Hepatocyte (in vitro differentiated cells): ENCODE data around the gene CGREF1. TPM values are rescaled to one million over a fixed set of nuclear protein-coding genes. Genes with fewer than 3 reads are reported as not detected.

ENCODE experiments used
- DNase-seq: peaks from one replicate; pipeline ENCODE4 v3.0.0-alpha.2; 2016; ENCODE audit warnings: low spot score
- H2AFZ ChIP-seq: fragments of 200-600 bp; sonication (generic); 2 replicates; pipeline ENCODE4 v1.6.0; 2016; ENCODE audit warnings: antibody characterized with exemption, mild to moderate bottlenecking
- H3K27ac ChIP-seq: fragments of 200-600 bp; sonication (generic); 2 replicates; pipeline ENCODE4 v1.5.1; 2016; ENCODE audit warnings: mild to moderate bottlenecking
- H3K27me3 ChIP-seq: fragments of 200-600 bp; sonication (generic); 2 replicates; pipeline ENCODE4 v1.6.1; 2016
- H3K36me3 ChIP-seq: fragments of 200-600 bp; sonication (generic); replicated peaks from 2 replicates; pipeline ENCODE4 v1.5.1; 2016; ENCODE audit warnings: low read depth; ENCODE audit not compliant: insufficient read depth
- H3K4me1 ChIP-seq: fragments of 200-600 bp; sonication (generic); 2 replicates; pipeline ENCODE4 v1.5.1; 2016; ENCODE audit warnings: mild to moderate bottlenecking, moderate library complexity; ENCODE audit not compliant: insufficient read depth
- H3K4me2 ChIP-seq: fragments of 200-600 bp; sonication (generic); 2 replicates; pipeline ENCODE4 v1.6.0; 2016
- H3K4me3 ChIP-seq: fragments of 200-600 bp; sonication (generic); 2 replicates; pipeline ENCODE4 v1.5.1; 2016; ENCODE audit warnings: mild to moderate bottlenecking
- H3K79me2 ChIP-seq: fragments of 200-600 bp; sonication (generic); 2 replicates; pipeline ENCODE4 v1.6.0; 2017; ENCODE audit warnings: mild to moderate bottlenecking
- H3K9me2 ChIP-seq: fragments of 200-600 bp; sonication (generic); replicated peaks from 2 replicates; pipeline ENCODE4 v1.6.0; 2017; ENCODE audit warnings: mild to moderate bottlenecking; ENCODE audit not compliant: insufficient read depth
- H3K9me3 ChIP-seq: fragments of 200-600 bp; sonication (generic); 2 replicates; pipeline ENCODE4 v1.5.1; 2016; ENCODE audit warnings: low read depth, mild to moderate bottlenecking
- H4K20me1 ChIP-seq: fragments of 200-600 bp; sonication (generic); 2 replicates; pipeline ENCODE4 v1.6.0; 2016; ENCODE audit warnings: mild to moderate bottlenecking; ENCODE audit not compliant: insufficient read depth, poor library complexity, severe bottlenecking
- EZH2 ChIP-seq: fragments of 200-600 bp; sonication (generic); IDR thresholded peaks from 2 replicates; pipeline ENCODE4 v1.6.1; 2016; ENCODE audit warnings: antibody characterized with exemption, mild to moderate bottlenecking, borderline replicate concordance
- EZH2phosphoT487 ChIP-seq: fragments of 200-600 bp; sonication (generic); IDR thresholded peaks from one replicate; pipeline ENCODE4 v1.6.1; 2018; ENCODE audit warnings: antibody characterized with exemption, mild to moderate bottlenecking, low read depth, moderate library complexity; ENCODE audit not compliant: unreplicated experiment, severe bottlenecking
- WGBS: methylation state at CpG from one replicate; pipeline ENCODE4 v1.1.6; 2016; ENCODE audit warnings: low lambda C conversion rate; ENCODE audit errors: missing lambda C conversion rate; 5-methylcytosine and 5-hydroxymethylcytosine counted together
- polyA plus RNA-seq: library from polyadenylated mRNA; unstranded; fragments of >200 nt; fragmentation: Nextera tagmentation; extraction: Ambion mirVana; gene quantifications from 2 replicates; pipeline ENCODE4 v1.2.1, GENCODE V29; 2016
- total RNA-seq: library from RNA; depleted of rRNA; stranded (reverse); fragments of >200 nt; gene quantifications from 2 replicates; pipeline ENCODE4 v1.2.3, GENCODE V29; 2014
- TF ChIP-seq, protein P1 (sequence below): fragments of 200-600 bp; sonication (generic); IDR thresholded peaks from 2 replicates; pipeline ENCODE4 v1.5.1; 2016; ENCODE audit warnings: antibody characterized with exemption, mild to moderate bottlenecking; ENCODE audit not compliant: poor library complexity

Gene CGREF1
- total and polyA plus RNA-seq, 2 experiments from 2014 or later, result 1.8 to 2.5 TPM

- H3K9me2 ChIP-seq, result no peaks in the 10 kb centered on the region
- H3K27ac ChIP-seq, result no peak overlapping the region
- H3K4me1 ChIP-seq, result peaks cover 3% of the 10 kb centered on the region
- no peak overlapping the region for H3K4me2 ChIP-seq
- H3K79me2 ChIP-seq, result peaks cover 25% of the 10 kb centered on the region
- DNase-seq, result no peak
- H3K27me3 ChIP-seq, result no peaks in the 10 kb centered on the region
- 95% methylated on average over 3 of the region's 3 CpGs for WGBS
- H3K36me3 ChIP-seq, result no peaks in the 10 kb centered on the region
- no peaks in the 10 kb centered on the region for H3K9me3 ChIP-seq
- peaks cover 9% of the 10 kb centered on the region for H4K20me1 ChIP-seq
- TF ChIP-seq, protein P1, sequence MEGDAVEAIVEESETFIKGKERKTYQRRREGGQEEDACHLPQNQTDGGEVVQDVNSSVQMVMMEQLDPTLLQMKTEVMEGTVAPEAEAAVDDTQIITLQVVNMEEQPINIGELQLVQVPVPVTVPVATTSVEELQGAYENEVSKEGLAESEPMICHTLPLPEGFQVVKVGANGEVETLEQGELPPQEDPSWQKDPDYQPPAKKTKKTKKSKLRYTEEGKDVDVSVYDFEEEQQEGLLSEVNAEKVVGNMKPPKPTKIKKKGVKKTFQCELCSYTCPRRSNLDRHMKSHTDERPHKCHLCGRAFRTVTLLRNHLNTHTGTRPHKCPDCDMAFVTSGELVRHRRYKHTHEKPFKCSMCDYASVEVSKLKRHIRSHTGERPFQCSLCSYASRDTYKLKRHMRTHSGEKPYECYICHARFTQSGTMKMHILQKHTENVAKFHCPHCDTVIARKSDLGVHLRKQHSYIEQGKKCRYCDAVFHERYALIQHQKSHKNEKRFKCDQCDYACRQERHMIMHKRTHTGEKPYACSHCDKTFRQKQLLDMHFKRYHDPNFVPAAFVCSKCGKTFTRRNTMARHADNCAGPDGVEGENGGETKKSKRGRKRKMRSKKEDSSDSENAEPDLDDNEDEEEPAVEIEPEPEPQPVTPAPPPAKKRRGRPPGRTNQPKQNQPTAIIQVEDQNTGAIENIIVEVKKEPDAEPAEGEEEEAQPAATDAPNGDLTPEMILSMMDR, result no peak
- TF ChIP-seq EZH2 (no peak), EZH2phosphoT487 (no peak)
- H3K4me3 ChIP-seq, result no peak overlapping the region
- no peak overlapping the region for H2AFZ ChIP-seq
Observed at GRCh38 chr2:27065128-27065527, 53.8 kb downstream of the CGREF1 start.

DNA sequence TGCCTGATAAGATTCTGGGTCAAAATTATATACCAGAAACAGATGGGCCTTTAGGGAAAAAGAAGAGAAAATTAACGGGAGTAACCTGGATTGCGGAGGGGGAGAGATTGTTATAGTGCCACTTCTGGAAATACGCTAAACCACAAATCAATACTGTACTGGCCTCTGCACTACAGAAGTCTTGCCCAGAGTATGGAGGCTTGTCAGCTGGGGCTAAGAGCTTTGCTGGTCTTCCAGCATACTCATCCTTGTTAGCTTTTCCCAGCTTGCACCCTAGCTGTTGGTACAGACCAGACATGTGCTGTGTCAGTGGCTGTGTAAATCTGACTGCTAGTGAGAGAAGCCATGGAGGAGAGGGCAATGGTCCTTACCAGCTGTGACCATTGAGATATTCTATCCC, 58.6 kb downstream of the CGREF1 start:
- 88% methylated on average over 3 of the region's 3 CpGs for WGBS
- Histone ChIP-seq H2AFZ (no peak overlapping the region), H3K4me2 (no peak overlapping the region), H3K4me3 (no peak overlapping the region), H3K4me1 (no peaks in the 10 kb centered on the region), H3K9me2 (no peaks in the 10 kb centered on the region), H3K36me3 (no peaks in the 10 kb centered on the region), H3K79me2 (no peaks in the 10 kb centered on the region), H4K20me1 (no peaks in the 10 kb centered on the region), H3K27ac (no peak overlapping the region), H3K27me3 (no peaks in the 10 kb centered on the region), H3K9me3 (no peaks in the 10 kb centered on the region)
- TF ChIP-seq, protein P1, result no peak
- TF ChIP-seq EZH2phosphoT487, result no peak
- TF ChIP-seq EZH2, result no peak
- no peak for DNase-seq

- no peak overlapping the region for H3K4me2 ChIP-seq
- no peaks in the 10 kb centered on the region for H3K27me3 ChIP-seq
- TF ChIP-seq, protein P1, result no peak
- TF ChIP-seq EZH2 (no peak), EZH2phosphoT487 (no peak)
- DNase-seq, result no peak
- no peaks in the 10 kb centered on the region for H3K9me3 ChIP-seq
- no peak overlapping the region for H3K4me3 ChIP-seq
- no peaks in the 10 kb centered on the region for H3K4me1 ChIP-seq
- no peaks in the 10 kb centered on the region for H3K36me3 ChIP-seq
- no peaks in the 10 kb centered on the region for H3K9me2 ChIP-seq
- H4K20me1 ChIP-seq, result no peaks in the 10 kb centered on the region
- H2AFZ ChIP-seq, result no peak overlapping the region
- no peaks in the 10 kb centered on the region for H3K79me2 ChIP-seq
- H3K27ac ChIP-seq, result no peak overlapping the region
- WGBS, result 92% methylated on average over 15 of the region's 15 CpGs
Observed at GRCh38 chr2:27059141-27059820, 59.6 kb downstream of the CGREF1 start.
